HG03354 (cell line): ENCODE measurements around the gene CHSY3.

Source experiments
- ATAC-seq: cut with Tn5 transposase; IDR thresholded peaks from one replicate; pipeline ENCODE4 v1.9.1; 2021; ENCODE audit warnings: mild to moderate bottlenecking; ENCODE audit not compliant: unreplicated experiment, poor library complexity, severe bottlenecking

CHSY3 gene

GRCh38 chr5:130068101-130068500 is 163.8 kb downstream of the CHSY3 start:
- ATAC-seq = no peak

DNA sequence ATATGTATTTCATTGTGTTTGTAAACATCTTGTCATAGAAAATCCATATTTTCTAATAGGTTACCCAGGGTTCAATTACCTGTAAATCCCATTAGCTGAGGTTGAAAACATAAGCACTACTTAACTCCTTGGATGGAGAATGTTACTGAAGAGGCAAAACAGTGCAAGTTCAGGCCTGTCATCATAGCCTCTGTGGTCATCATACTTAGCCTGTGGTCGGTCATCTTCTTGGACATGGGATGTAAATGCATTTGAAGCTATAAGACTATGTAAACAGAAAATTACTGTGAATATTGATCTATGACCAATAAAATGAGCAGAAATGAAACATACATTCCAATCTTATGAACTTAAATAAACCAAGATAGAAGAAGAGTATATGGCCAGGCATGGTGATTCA is 164.7 kb downstream of the CHSY3 start:
- ATAC-seq = no peak

DNA sequence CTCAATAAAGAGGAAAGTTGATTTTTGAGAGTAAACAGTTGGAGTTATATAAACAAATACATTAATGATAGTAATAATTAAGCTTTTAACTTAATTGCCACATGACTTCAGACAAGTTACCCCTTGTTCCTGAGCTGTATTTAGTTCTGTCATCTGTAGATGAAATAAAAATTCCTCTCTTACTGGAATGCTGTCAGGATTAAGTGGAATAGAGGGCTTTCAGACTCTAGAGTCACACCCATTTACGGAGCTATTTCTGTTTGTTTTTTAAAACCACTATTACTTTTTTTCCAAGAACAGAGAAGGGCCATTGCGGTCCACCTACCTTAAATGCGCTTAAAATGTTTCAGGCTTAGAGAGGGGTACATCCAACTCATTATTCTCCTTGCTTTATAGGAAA is 170.6 kb downstream of the CHSY3 start:
- no peak for ATAC-seq

DNA sequence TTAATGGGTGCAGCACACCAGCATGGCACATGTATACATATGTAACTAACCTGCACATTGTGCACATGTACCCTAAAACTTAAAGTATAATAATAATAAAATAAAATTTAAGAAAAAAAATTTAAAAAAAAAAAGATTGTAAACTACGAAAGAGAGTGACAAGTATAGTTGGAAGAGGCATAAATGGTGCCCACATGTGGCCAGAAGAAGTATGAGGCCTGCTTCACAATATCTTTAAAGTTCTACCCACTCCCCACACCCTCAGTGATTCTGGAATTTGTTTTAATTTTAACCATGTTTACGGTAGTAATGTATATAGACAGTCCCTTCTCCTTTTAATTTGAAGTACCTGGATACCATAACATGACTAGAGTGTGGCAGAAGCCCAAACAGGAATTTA is 172.7 kb downstream of the CHSY3 start:
- no peak for ATAC-seq

- no peak for ATAC-seq
Observed at GRCh38 chr5:130078661-130079060, 174.4 kb downstream of the CHSY3 start.

DNA sequence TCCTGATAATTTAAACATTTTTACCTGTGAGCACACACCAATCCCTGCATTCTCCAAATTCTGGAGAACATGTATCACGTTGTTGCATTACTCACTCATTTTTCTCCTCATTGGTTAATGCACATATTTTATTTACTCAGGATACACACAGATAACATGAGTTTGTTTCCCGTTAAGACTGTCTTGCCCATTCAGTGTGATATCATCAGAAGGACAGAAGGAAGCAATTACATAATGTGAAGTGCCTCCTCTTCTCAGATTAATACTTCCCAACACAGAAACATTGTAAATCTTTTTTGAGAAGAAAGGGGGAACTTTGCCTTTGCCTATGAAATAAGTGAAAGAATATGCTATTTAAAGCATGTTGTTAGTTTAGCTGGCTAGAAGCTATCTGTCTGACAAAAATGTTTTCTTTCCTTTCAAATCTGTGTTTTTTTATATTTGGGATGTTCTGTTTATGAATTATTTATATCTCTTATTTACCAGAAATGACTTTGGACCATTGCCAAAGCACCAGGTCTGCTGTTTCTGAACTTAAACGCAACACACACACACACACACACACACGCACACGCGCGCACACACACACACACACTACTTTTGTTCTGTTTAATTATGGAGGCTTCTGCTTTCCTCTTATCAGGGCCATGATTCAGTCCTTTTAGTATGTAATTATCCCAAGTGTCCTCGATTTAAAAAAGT is 186.5 kb downstream of the CHSY3 start:
- ATAC-seq = no peak

DNA sequence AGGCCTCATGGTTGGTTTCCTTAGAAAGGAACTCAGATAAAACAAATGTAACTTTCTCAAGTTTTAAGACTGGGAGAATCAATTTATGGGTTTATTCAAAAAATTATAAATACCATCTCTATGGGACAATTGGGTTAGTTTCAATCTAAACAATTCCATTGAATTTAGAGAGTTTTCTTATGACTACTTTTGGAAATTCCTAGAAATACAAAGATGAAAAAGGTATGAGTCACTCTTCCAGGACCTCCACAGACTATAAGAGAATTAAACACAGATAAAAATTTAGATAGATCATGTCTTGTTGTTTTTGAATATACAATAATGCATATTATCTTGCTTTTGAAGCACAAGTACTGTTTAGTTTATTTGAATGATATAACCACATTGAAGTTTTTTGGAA is 188.7 kb downstream of the CHSY3 start:
- ATAC-seq = no peak

GRCh38 chr5:130096483-130096882 is 192.2 kb downstream of the CHSY3 start:
- no peak for ATAC-seq

DNA sequence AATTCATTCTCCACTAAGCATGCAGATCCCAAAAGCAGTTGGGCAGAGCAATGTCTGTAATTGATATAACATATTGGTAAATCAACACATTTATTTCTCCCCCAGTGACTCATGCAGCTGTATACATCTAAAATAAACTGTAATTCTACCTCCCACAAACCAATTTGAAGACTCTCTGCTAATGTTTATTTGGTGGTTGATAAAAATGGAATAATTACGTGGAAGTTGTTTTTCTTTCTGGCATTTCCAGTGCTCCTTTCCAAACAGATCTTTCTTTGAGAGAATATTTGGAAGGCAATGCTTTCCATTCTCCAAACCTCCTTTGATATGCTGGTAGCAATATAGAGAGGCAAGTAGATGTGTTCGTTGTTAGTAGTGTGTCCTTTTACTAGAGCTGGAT is 194.7 kb downstream of the CHSY3 start:
- no peak for ATAC-seq

DNA sequence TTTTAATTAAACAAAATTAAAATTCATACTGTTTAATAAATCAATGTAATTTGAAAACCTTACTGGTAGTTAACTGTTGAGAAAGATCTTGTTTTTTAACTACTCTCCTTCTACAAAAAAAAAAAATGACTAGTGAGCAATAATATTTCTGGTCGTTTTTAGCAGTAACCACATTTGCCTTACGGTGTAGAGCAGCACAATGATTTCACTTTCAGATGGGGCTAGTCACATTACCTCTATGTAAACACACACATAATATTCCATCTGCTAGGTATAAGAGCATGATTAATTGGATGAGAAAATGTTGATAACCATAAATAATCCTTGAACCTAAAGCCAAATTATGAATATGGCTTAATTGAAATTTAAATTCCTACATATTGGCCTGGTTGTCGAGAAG is 198.1 kb downstream of the CHSY3 start:
- no peak for ATAC-seq

DNA sequence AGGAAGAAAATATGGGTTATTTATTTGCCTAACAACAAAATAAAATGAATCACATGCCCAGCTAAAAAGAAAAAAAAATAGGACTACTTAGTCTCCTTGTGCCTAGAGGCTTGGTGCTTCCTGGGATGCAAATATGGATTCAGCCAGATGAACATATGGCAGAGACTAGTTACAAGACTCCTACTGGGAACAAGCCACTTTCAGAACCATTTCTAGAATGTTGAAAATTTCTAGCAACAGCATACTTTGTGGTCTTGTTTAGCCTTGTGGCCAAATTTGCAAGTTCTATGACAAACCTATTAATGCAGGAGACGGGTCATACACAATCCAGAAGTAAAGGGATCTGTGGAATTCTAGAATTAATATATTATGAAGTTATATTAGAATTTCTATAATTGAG is 198.7 kb downstream of the CHSY3 start:
- no peak for ATAC-seq

DNA sequence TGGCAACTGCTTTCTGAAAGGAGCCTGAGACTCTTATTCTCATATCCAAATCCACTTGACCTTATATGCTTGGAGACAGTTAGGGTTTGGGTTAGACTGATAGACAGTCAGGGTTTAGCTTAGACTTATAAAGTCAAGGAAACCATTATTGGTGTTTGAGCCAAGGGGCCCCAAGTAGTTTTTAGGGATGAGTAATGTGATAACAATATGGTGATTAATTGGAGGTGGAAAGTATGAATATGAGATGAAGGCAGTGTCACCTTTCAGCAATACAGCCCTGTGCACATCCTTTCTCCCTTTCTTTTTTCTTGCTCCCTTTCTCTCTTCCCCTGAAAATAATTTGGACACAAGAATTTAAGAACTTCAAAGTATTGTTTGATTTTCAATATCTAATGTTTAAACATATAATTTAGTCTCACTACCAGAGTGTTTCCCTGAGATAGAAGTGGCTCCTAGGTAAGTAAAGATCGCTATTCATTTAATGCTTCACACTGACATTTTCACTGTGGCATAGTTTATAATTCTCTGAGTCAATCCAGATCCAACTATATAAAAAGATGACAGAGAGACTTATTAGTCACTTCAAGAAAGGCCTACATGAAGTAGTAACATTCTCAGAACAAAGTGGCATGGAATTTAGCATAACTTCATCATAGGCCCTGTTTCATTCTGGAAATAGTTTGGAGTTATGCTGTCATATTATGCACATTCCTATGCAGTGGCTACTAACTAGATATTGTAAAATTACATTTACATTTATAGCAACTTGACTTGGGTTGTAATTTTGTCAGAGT is 200.8 kb downstream of the CHSY3 start:
- no peak for ATAC-seq

- ATAC-seq = no peak
Observed at GRCh38 chr5:130106480-130106879, 202.2 kb downstream of the CHSY3 start.

DNA sequence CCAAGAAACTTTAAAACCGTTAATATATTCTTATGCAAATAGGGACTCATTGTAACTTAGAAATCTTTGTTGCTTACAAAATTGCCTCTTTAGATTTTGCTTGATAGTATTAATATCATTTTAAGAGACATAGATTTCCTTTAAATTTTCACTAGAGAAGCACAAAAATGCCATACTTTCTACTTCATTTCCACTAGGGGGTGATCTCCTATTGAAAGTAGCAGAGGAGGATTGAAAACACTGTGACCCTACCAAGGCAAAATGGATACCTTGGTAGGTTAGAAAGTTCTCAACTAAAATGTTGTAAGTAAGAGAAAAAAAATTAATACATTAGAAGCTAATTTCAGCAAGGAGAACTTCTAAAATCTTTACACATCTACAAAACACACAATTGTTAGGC is 204.9 kb downstream of the CHSY3 start:
- ATAC-seq = peak; percentile 79

- ATAC-seq = no peak
Observed at GRCh38 chr5:130110328-130110727, 206.1 kb downstream of the CHSY3 start.

GRCh38 chr5:130111746-130112145 is 207.5 kb downstream of the CHSY3 start:
- peak; percentile 9 for ATAC-seq

DNA sequence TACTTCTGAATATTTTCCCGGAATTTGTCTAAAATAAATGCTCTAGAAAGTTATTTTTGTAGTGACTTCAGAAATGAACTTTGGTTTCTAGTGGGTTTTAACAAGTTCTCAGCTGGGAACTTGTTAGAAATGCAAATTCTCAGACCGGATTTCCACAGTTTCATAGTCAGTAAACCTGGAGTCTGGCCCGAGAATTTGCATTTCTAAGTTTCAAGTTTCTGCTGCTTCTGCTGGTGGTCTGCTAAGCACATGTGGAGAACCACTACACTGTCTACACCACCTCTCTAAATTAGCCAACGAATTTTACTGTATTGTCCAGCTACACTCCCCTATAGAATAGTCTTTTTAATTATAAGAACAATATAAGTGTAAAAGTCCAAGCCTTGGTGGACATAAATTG is 208.0 kb downstream of the CHSY3 start:
- ATAC-seq = peak; percentile 83

DNA sequence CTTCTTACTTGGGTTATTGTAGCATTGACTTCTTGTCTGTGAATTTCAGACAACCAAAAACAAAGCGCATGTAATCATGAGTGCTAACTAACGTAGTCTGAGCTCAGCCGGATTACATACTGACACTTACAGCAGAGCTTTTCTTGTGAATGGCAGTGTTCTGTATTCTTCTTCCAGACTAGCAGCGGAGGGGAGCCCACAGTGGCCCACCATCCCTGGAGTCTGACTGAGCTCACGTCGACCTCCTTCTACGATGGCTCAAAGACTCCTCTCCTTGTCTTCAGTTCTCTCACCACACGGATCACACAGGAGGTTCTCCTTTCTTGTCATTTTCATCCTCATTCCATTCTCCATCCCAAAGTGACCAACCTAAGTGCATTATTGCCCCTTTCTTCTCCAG is 211.4 kb downstream of the CHSY3 start:
- ATAC-seq = no peak

DNA sequence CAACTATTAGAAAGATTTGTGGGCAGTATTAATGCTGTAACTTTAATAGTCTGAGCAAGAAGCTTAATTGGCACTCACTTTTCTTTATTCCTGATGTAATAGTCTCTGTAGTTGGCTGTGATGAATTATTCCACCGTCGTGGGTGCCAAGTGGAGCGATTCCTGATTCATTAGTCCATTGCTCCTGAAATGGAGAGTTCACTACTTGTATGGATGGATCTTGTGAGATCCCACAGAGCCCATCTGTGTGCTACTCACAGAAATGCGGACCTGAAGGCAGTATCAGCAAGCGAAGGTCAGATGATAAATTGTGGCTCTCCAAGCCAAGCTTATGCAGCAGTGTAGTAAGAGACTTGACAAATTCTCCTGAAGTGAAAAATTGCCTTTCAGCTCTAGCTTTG is 212.2 kb downstream of the CHSY3 start:
- ATAC-seq = no peak

DNA sequence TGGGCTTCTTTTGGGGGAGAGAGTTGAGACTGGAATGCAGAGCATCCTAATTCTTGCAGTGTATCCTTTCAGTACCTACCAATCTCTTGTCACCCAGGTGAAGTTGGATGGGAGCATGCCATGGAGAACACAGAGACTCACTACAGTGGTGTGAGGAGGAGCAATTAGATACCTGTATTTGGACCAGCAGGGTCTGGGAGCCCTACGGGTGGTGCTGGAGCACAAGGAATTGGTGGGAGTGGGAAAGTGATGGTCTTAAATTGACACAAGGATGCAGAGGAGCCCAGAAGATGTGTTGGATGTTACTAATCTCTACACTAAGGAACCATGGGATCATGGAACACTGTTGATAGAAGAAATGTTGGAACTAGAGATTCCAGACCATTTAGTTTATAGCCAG is 212.7 kb downstream of the CHSY3 start:
- no peak for ATAC-seq

GRCh38 chr5:130126746-130127145 is 222.5 kb downstream of the CHSY3 start:
- no peak for ATAC-seq
